HepG2 (cell line): ENCODE results near the gene DIAPH1.

Source experiments
- ATRX ChIP-seq: sonication (generic); formaldehyde crosslinking; IDR thresholded peaks from 2 replicates; pipeline ENCODE4 v1.4.0; 2020; ENCODE audit warnings: missing genetic modification reagents, borderline replicate concordance
- BCL6 ChIP-seq: IDR thresholded peaks from 2 replicates; pipeline ENCODE4 v1.6.1; 2016; ENCODE audit warnings: missing genetic modification reagents, missing compliant biosample characterization
- EZH2 ChIP-seq: conservative IDR thresholded peaks from 2 replicates; pipeline ENCODE4 v1.6.1; 2012; ENCODE audit warnings: mild to moderate bottlenecking, low read depth, low read length, moderate library complexity
- MBD4 ChIP-seq: IDR thresholded peaks from 2 replicates; pipeline ENCODE4 v1.6.1; 2012; ENCODE audit warnings: low read length, inconsistent platforms, borderline replicate concordance
- NFE2L2 ChIP-seq: fragments of 150-350 bp; IDR thresholded peaks from 2 replicates; pipeline ENCODE4 v1.6.1; 2014; ENCODE audit warnings: low read length
- RBFOX2 ChIP-seq: fragments of 200-400 bp; formaldehyde crosslinking; IDR thresholded peaks from 2 replicates; pipeline ENCODE4 v1.6.1; 2017; ENCODE audit warnings: low read depth, mild to moderate bottlenecking, low read length
- SMC3 ChIP-seq: IDR thresholded peaks from 2 replicates; pipeline ENCODE4 v1.6.1; 2011; ENCODE audit warnings: low read length, improper control_type of control experiment
- ZNF17 ChIP-seq: sonication (generic); formaldehyde crosslinking; IDR thresholded peaks from 2 replicates; pipeline ENCODE4 v1.5.0; 2020; ENCODE audit warnings: mild to moderate bottlenecking, missing genetic modification reagents

- TF ChIP-seq ATRX (no peak), MBD4 (no peak), SMC3 (no peak), EZH2 (no peak), ZNF17 (CRISPR knock-in tag) (no peak), NFE2L2 (no peak), RBFOX2 (no peak), BCL6 (CRISPR knock-in tag) (no peak)
These were observed 94.8 kb downstream of the DIAPH1 start for GRCh38 chr5:141523991-141524390.
